Endothelial cell (in vitro differentiated cells): ENCODE results near the gene SMIM5. TPM values are rescaled to one million over a fixed set of nuclear protein-coding genes. Genes with fewer than 3 reads are reported as not detected.

ENCODE experiments used
- DNase-seq: peaks from one replicate; pipeline ENCODE4 v3.0.0; 2021; ENCODE audit warnings: low spot score
- H3K27ac Mint-ChIP-seq: one replicate; pipeline ENCODE4 v1.8.0; 2021; ENCODE audit warnings: mixed read lengths, inconsistent platforms; ENCODE audit not compliant: unreplicated experiment
- H3K27me3 Mint-ChIP-seq: one replicate; pipeline ENCODE4 v1.8.0; 2021; ENCODE audit warnings: mild to moderate bottlenecking, moderate library complexity, mixed read lengths, inconsistent platforms; ENCODE audit not compliant: unreplicated experiment
- H3K36me3 Mint-ChIP-seq: one replicate; pipeline ENCODE4 v1.8.0; 2021; ENCODE audit warnings: mild to moderate bottlenecking, low read depth, mixed read lengths, inconsistent platforms; ENCODE audit not compliant: unreplicated experiment
- H3K4me1 Mint-ChIP-seq: one replicate; pipeline ENCODE4 v1.8.0; 2021; ENCODE audit warnings: mild to moderate bottlenecking, mixed read lengths, inconsistent platforms; ENCODE audit not compliant: unreplicated experiment
- H3K4me3 Mint-ChIP-seq: one replicate; pipeline ENCODE4 v1.8.0; 2021; ENCODE audit warnings: mild to moderate bottlenecking, mixed read lengths, inconsistent platforms; ENCODE audit not compliant: unreplicated experiment
- H3K9me3 Mint-ChIP-seq: one replicate; pipeline ENCODE4 v1.8.0; 2021; ENCODE audit warnings: mixed read lengths, inconsistent platforms; ENCODE audit not compliant: unreplicated experiment
- CTCF ChIP-seq: fragments of 200-600 bp; sonication (generic); IDR thresholded peaks from one replicate; pipeline ENCODE4 v1.5.0; 2021; ENCODE audit warnings: antibody characterized with exemption; ENCODE audit not compliant: unreplicated experiment
- total RNA-seq: library from RNA; stranded (reverse); fragmentation: NEBNext Ultra II Directional; extraction: Animal tissue kit (Norgen Biotek cat#: 25700); gene quantifications from one replicate; pipeline ENCODE4 v1.2.1, GENCODE V29; 2021; ENCODE audit not compliant: unreplicated experiment

The SMIM5 gene
- total RNA-seq, 1 donor from 2014 or later: 1.1 TPM

DNA sequence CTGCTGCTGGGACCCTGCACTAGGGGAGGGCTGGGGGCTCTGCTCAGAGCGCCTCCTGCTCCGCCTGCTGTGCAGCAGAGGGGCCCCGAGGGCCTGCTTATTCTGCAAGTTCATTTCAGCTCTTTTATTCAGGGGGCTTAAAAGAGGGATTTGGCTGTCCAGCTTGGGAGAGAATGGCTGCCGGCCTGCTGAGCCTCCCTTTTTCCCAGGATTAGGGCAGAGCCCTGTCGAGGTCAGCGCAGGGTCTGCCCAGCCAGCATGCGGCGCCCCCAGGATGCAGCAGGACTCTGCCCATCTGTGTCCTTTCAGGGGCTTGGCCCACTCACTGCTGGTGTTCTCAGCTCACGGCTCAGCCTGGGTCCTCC, 1.1 kb downstream of the SMIM5 start:
- no peak for TF ChIP-seq CTCF
- H3K9me3 Mint-ChIP-seq: no peaks in the 10 kb centered on the region
- no peak overlapping the region for H3K27ac Mint-ChIP-seq
- H3K4me1 Mint-ChIP-seq: peaks cover 8% of the 10 kb centered on the region
- DNase-seq: no peak
- H3K27me3 Mint-ChIP-seq: peaks cover 6% of the 10 kb centered on the region
- H3K4me3 Mint-ChIP-seq: no peak overlapping the region
- H3K36me3 Mint-ChIP-seq: peaks cover 8% of the 10 kb centered on the region

DNA sequence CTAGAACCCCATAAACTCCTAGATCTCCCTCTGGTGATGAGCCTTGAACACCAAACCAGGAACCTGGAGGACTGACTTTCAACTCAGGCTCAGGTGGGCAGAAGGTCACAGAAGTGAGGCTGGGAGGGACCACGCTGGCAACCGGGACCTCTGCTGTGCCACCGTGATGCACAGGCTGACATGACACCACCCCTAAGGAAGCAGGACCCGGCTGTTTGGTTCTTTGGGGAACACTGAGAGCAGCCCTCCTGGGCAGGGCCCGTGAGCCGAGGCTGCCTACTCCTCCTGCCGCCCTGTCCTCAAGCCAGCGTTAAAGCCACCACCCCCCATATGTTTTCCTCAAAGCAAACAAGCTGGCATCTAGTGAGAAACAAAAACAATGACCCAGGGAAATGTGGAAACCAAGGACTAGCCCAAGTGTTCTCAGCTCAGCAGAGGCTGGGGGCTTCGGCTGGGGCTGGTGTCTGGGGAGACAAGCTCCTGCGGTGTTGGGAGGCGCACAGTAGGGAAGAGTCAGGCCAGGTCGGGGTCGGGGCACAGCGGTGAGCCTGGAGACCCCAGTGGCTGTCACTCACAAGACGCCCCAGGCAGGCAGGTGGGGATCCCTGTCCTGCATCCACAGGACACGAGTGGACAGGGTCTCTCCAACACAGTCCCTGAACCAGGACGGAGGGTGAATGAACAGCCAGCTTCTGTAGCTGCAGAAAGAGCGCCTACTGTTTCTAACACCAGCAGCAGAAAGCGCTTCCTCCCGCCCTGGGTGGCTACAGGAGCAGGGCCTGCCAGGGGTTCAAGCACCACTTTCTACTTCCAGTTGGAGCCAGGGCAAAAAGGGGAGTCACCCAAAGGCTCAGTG, 1.7 kb downstream of the SMIM5 start:
- Mint-ChIP-seq H3K9me3 (no peaks in the 10 kb centered on the region), H3K4me3 (no peak overlapping the region), H3K27ac (no peak overlapping the region), H3K36me3 (peaks cover 8% of the 10 kb centered on the region), H3K4me1 (peaks cover 8% of the 10 kb centered on the region), H3K27me3 (peaks cover 6% of the 10 kb centered on the region)
- no peak for TF ChIP-seq CTCF
- DNase-seq: no peak

- H3K27me3 Mint-ChIP-seq: peaks cover 6% of the 10 kb centered on the region
- peaks cover 8% of the 10 kb centered on the region for H3K36me3 Mint-ChIP-seq
- H3K4me1 Mint-ChIP-seq: peaks cover 8% of the 10 kb centered on the region
- no peaks in the 10 kb centered on the region for H3K9me3 Mint-ChIP-seq
- DNase-seq: no peak
- no peak for TF ChIP-seq CTCF
- H3K4me3 Mint-ChIP-seq: no peak overlapping the region
- H3K27ac Mint-ChIP-seq: no peak overlapping the region
Measured at GRCh38 chr17:75635610-75636202, 2.5 kb downstream of the SMIM5 start.

- Mint-ChIP-seq H3K36me3 (peaks cover 8% of the 10 kb centered on the region), H3K9me3 (no peaks in the 10 kb centered on the region), H3K27me3 (peaks cover 6% of the 10 kb centered on the region), H3K4me3 (no peak overlapping the region), H3K4me1 (peaks cover 8% of the 10 kb centered on the region), H3K27ac (no peak overlapping the region)
- TF ChIP-seq CTCF: no peak
- DNase-seq: no peak
Measured at GRCh38 chr17:75636381-75637142, 3.3 kb downstream of the SMIM5 start.
